Colonic mucosa (tissue), 4 donors: ENCODE results near the gene ZNF35. TPM values are rescaled to one million over a fixed set of nuclear protein-coding genes. Genes with fewer than 3 reads are reported as not detected.

Experiments used
- DNase-seq: peaks from one replicate; pipeline ENCODE4 v3.0.0-alpha.2; 2020
- H3K27ac ChIP-seq: fragments of 200-600 bp; one replicate; pipeline ENCODE4 v1.8.0; 2021
- H3K27me3 ChIP-seq: fragments of 200-600 bp; one replicate; pipeline ENCODE4 v1.8.0; 2021
- H3K36me3 ChIP-seq: fragments of 200-600 bp; one replicate; pipeline ENCODE4 v1.8.0; 2021
- H3K4me1 ChIP-seq: fragments of 200-600 bp; one replicate; pipeline ENCODE4 v1.8.0; 2021; ENCODE audit warnings: mild to moderate bottlenecking
- H3K4me3 ChIP-seq: fragments of 200-600 bp; one replicate; pipeline ENCODE4 v1.8.0; 2021
- H3K9ac ChIP-seq, 2 donors: one replicate each; pipeline ENCODE4 v1.7.0; 2013; ENCODE audit warnings: control low read depth in 2 of 2, low read depth in 2 of 2, low read length in 2 of 2
- H3K9me3 ChIP-seq: fragments of 200-600 bp; one replicate; pipeline ENCODE4 v1.8.0; 2021
- CTCF ChIP-seq: fragments of 200-600 bp; IDR thresholded peaks from one replicate; pipeline ENCODE4 v1.8.0; 2022; ENCODE audit warnings: antibody characterized with exemption, mild to moderate bottlenecking
- intact Hi-C: fragments of 100-400 bp; cut with DNase I; formaldehyde crosslinking; loops from one replicate; pipeline ENCODE4 v1.14.1; 2022
- total RNA-seq, 2 donors: library from RNA; stranded (reverse); fragmentation: NEBNext Ultra II Directional in 1 of 2; extraction: Animal tissue kit (Norgen Biotek cat#: 25700) in 1 of 2; gene quantifications; one replicate each; pipeline ENCODE4 v1.2.1, GENCODE V29; 2021
- donor health status: healthy.
- donor health status: DM: no; HTN: no; CAD: no.
- donor health status: DM: no; HTN: no; CAD: no.

The ZNF35 gene
- total RNA-seq, 2 donors from 2014 or later = 6.6 to 7.4 TPM

- Histone ChIP-seq H3K36me3 (peaks cover 4% of the 10 kb centered on the region), H3K27me3 (no peaks in the 10 kb centered on the region), H3K27ac (no peak overlapping the region), H3K9ac (no peak overlapping the region), H3K4me1 (no peaks in the 10 kb centered on the region), H3K4me3 (no peak overlapping the region), H3K9me3 (no peaks in the 10 kb centered on the region)
- intact Hi-C loops = no loop called here
- DNase-seq = no peak
- no peak for TF ChIP-seq CTCF
Observed at GRCh38 chr3:44632193-44632592, 16.3 kb upstream of the ZNF35 start.

- peaks cover 20% of the 10 kb centered on the region for H3K36me3 ChIP-seq
- TF ChIP-seq CTCF = no peak
- no peaks in the 10 kb centered on the region for H3K4me1 ChIP-seq
- DNase-seq = no peak
- intact Hi-C loops = no loop called here
- no peak overlapping the region for H3K27ac ChIP-seq
- no peaks in the 10 kb centered on the region for H3K27me3 ChIP-seq
- no peak overlapping the region for H3K4me3 ChIP-seq
- peaks cover 18% of the 10 kb centered on the region for H3K9me3 ChIP-seq
- H3K9ac ChIP-seq = no peak overlapping the region
Observed at GRCh38 chr3:44642337-44642736, 6.2 kb upstream of the ZNF35 start.

- Histone ChIP-seq H3K9me3 (peaks cover 18% of the 10 kb centered on the region), H3K4me3 (no peak overlapping the region), H3K4me1 (no peaks in the 10 kb centered on the region), H3K9ac (no peak overlapping the region), H3K27me3 (no peaks in the 10 kb centered on the region), H3K27ac (no peak overlapping the region), H3K36me3 (peaks cover 20% of the 10 kb centered on the region)
- intact Hi-C loops = no loop called here
- DNase-seq = no peak
- TF ChIP-seq CTCF = no peak
Observed at GRCh38 chr3:44643024-44643423, 5.5 kb upstream of the ZNF35 start.

- Histone ChIP-seq H3K9ac (no peak overlapping the region), H3K9me3 (peaks cover 5% of the 10 kb centered on the region), H3K27me3 (no peaks in the 10 kb centered on the region), H3K36me3 (peaks cover 3% of the 10 kb centered on the region), H3K4me3 (no peak overlapping the region), H3K27ac (no peak overlapping the region), H3K4me1 (no peaks in the 10 kb centered on the region)
- TF ChIP-seq CTCF = no peak
- intact Hi-C loops = no loop called here
- DNase-seq = no peak
Observed at GRCh38 chr3:44647771-44648170, 761 bp upstream of the ZNF35 start.

- intact Hi-C loops = no loop called here
- Histone ChIP-seq H3K9me3 (peaks cover 2% of the 10 kb centered on the region), H3K9ac (no peak overlapping the region), H3K27me3 (no peaks in the 10 kb centered on the region), H3K4me3 (no peak overlapping the region), H3K27ac (no peak overlapping the region), H3K4me1 (no peaks in the 10 kb centered on the region), H3K36me3 (no peaks in the 10 kb centered on the region)
- no peak for DNase-seq
- no peak for TF ChIP-seq CTCF
Observed at GRCh38 chr3:44649709-44650108, 1.2 kb downstream of the ZNF35 start.

- no peak for TF ChIP-seq CTCF
- Histone ChIP-seq H3K9me3 (no peaks in the 10 kb centered on the region), H3K9ac (no peak overlapping the region), H3K4me1 (no peaks in the 10 kb centered on the region), H3K27me3 (no peaks in the 10 kb centered on the region), H3K36me3 (peaks cover 17% of the 10 kb centered on the region), H3K27ac (no peak overlapping the region), H3K4me3 (no peak overlapping the region)
- intact Hi-C loops = no loop called here
- DNase-seq = no peak
Observed at GRCh38 chr3:44654039-44654438, 5.5 kb downstream of the ZNF35 start.
